Progenitor cell of endocrine pancreas (in vitro differentiated cells): ENCODE results near the gene CPEB3. TPM values are rescaled to one million over a fixed set of nuclear protein-coding genes. Genes with fewer than 3 reads are reported as not detected.
"Not testable (repeated sequence)": the region's sequence is repeated elsewhere in the genome, so short reads cannot be mapped to it uniquely, and the experiment has no call there.

Source experiments
- DNase-seq: peaks from one replicate; pipeline ENCODE4 v3.0.0; 2021; ENCODE audit warnings: low spot score; ENCODE audit not compliant: unreplicated experiment
- H3K27ac Mint-ChIP-seq: 2 replicates; pipeline ENCODE4 v1.8.0; 2021; ENCODE audit warnings: mild to moderate bottlenecking, moderate library complexity, mixed read lengths
- H3K27me3 Mint-ChIP-seq: 2 replicates; pipeline ENCODE4 v1.8.0; 2021; ENCODE audit warnings: mixed read lengths
- H3K36me3 Mint-ChIP-seq: 2 replicates; pipeline ENCODE4 v1.8.0; 2022; ENCODE audit warnings: mixed read lengths; ENCODE audit not compliant: insufficient read depth
- H3K4me1 Mint-ChIP-seq: 2 replicates; pipeline ENCODE4 v1.8.0; 2021; ENCODE audit warnings: low read depth, mixed read lengths
- H3K4me3 Mint-ChIP-seq: 2 replicates; pipeline ENCODE4 v1.8.0; 2021; ENCODE audit warnings: low read depth, mild to moderate bottlenecking, moderate library complexity, mixed read lengths
- H3K9me3 Mint-ChIP-seq: 2 replicates; pipeline ENCODE4 v1.8.0; 2021; ENCODE audit warnings: low read depth, mixed read lengths
- total RNA-seq: library from RNA; stranded (reverse); gene quantifications from 2 replicates; pipeline ENCODE4 v1.2.1, GENCODE V29; 2021
- TF ChIP-seq, protein P1 (sequence below): fragments of 200-600 bp; sonication (generic); IDR thresholded peaks from one replicate; pipeline ENCODE4 v1.5.0; 2021; ENCODE audit warnings: antibody characterized with exemption, mild to moderate bottlenecking; ENCODE audit not compliant: unreplicated experiment

CPEB3 gene
- total RNA-seq, 1 donor from 2014 or later = 2.1 TPM

DNA sequence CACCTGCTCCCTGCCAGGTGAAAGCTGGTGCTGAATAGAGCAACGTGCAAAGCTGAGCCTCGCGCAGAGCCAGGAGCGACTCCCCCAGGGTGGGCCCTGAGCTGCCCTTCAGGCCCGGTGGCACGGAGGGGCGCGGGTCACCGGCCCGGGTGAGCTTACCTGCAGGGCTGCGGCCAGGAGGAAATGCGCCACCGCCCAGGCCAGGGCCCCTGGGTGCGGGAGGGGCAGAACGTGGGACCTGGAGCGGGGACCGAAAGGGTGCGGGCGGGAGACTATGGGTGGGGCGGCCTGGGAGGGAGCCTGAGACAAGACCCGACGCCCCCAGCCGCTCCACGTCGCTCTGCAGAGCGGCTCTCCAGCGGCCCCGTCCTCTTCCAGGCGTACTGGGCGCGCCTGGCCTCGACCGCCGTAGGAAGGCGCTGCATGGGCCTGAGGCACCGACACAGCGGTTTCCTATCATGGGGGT is 245.2 kb downstream of the CPEB3 start:
- TF ChIP-seq, protein P1, sequence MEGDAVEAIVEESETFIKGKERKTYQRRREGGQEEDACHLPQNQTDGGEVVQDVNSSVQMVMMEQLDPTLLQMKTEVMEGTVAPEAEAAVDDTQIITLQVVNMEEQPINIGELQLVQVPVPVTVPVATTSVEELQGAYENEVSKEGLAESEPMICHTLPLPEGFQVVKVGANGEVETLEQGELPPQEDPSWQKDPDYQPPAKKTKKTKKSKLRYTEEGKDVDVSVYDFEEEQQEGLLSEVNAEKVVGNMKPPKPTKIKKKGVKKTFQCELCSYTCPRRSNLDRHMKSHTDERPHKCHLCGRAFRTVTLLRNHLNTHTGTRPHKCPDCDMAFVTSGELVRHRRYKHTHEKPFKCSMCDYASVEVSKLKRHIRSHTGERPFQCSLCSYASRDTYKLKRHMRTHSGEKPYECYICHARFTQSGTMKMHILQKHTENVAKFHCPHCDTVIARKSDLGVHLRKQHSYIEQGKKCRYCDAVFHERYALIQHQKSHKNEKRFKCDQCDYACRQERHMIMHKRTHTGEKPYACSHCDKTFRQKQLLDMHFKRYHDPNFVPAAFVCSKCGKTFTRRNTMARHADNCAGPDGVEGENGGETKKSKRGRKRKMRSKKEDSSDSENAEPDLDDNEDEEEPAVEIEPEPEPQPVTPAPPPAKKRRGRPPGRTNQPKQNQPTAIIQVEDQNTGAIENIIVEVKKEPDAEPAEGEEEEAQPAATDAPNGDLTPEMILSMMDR = no peak
- Mint-ChIP-seq H3K9me3 (peaks cover 3% of the 10 kb centered on the region), H3K4me3 (no peak overlapping the region), H3K36me3 (no peaks in the 10 kb centered on the region), H3K27ac (no peak overlapping the region), H3K27me3 (peaks cover 23% of the 10 kb centered on the region), H3K4me1 (peaks cover 5% of the 10 kb centered on the region)
- no peak for DNase-seq

DNA sequence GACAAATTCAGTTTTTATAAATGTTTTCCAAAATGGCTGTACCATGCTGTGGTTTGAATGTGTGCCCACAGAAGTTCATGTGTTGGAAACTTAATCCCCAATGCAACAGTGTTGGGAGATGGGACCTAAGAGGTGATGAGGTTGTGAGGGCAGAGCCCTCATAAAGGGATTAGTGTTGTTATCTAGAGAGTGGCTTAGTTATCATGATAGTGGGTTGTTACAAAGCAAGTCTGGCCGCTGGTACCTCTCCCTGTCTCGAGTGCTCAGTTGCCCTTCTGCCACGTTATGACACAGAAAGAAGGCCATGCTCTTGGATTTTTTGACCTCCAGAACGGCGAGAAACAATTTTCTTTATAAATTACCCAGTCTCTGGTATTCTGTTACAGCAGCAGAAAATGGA is 248.3 kb downstream of the CPEB3 start:
- H3K4me3 Mint-ChIP-seq = no peak overlapping the region
- H3K4me1 Mint-ChIP-seq = peaks cover 1% of the 10 kb centered on the region

DNA sequence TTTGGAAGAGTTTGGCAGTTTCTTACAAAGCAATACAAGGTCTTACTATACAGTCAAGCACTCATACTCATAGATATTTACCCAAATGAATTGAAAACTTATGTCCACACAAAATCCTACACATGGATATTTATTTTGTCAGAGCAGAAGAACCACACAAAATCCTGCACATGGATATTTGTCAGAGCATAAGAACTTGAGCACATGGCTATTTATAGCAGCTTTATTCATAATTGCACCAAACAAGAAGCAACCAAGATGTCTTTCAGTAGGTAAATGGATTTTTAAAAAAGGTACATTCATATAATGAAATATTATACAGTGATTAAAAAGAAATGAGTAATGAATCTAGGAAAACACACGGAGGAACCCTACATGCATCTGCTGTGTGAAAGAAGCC is 251.9 kb downstream of the CPEB3 start:
- Mint-ChIP-seq H3K4me3 (no peak overlapping the region), H3K9me3 (peaks cover 9% of the 10 kb centered on the region), H3K27me3 (peaks cover 2% of the 10 kb centered on the region), H3K36me3 (peaks cover 28% of the 10 kb centered on the region), H3K4me1 (peaks cover 3% of the 10 kb centered on the region), H3K27ac (no peak overlapping the region)
- TF ChIP-seq, protein P1 = no peak
- no peak for DNase-seq

More for the DNA sequence above, 248.3 kb downstream of the CPEB3 start:
- TF ChIP-seq, protein P1 = no peak
- Mint-ChIP-seq H3K27ac (no peak overlapping the region), H3K36me3 (peaks cover 9% of the 10 kb centered on the region), H3K9me3 (peaks cover 3% of the 10 kb centered on the region), H3K27me3 (peaks cover 23% of the 10 kb centered on the region)
- DNase-seq = no peak

DNA sequence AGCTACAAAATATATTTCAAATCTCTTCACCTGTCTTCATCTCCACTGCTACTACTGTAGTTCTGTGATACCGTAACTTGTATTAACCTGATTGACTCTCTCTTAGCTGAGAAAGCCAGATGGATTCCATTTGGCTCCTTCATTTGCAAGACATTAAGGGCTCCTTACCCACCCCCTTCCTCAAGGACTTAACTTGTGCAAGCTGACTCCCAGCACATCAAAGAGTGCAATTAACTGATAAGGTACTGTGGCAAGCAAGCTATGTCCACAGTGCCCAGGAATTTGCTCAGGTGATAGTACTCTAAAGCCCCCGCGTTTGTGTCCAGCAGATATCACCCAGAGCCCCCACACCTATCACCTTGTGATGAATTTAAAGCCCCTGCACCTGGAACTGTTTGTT is 257.8 kb downstream of the CPEB3 start:
- DNase-seq, H3K9me3 Mint-ChIP-seq, H3K4me3 Mint-ChIP-seq, H3K27me3 Mint-ChIP-seq: not testable (repeated sequence)
- H3K4me1 Mint-ChIP-seq = peaks cover 22% of the 10 kb centered on the region
- H3K36me3 Mint-ChIP-seq = peaks cover 28% of the 10 kb centered on the region
- H3K27ac Mint-ChIP-seq = peak overlapping the region; percentile 34

DNA sequence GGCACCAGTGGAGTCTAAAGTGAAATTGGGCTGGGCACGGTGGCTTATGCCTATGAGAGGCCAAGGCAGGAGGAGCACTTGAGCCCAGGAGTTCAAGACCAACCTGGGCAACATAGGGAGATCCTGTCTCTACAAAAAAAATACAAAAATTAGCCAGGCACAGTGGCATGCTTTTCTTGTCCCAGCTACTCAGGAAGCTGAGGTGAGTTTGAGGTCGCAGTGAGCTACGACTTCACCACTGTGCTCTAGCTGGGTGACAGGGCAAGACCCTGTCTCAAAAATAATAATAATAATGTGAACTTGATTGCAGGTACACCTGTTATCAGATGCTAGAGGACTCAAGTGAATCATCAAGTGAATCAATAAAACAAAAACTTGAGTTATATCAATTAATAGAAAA is 259.3 kb downstream of the CPEB3 start:
- TF ChIP-seq, protein P1 = no peak
- no peak overlapping the region for H3K4me3 Mint-ChIP-seq
- H3K27me3 Mint-ChIP-seq = no peaks in the 10 kb centered on the region
- no peak for DNase-seq
- H3K4me1 Mint-ChIP-seq = peaks cover 35% of the 10 kb centered on the region
- H3K9me3 Mint-ChIP-seq = peaks cover 9% of the 10 kb centered on the region
- peaks cover 27% of the 10 kb centered on the region for H3K36me3 Mint-ChIP-seq
- no peak overlapping the region for H3K27ac Mint-ChIP-seq

DNA sequence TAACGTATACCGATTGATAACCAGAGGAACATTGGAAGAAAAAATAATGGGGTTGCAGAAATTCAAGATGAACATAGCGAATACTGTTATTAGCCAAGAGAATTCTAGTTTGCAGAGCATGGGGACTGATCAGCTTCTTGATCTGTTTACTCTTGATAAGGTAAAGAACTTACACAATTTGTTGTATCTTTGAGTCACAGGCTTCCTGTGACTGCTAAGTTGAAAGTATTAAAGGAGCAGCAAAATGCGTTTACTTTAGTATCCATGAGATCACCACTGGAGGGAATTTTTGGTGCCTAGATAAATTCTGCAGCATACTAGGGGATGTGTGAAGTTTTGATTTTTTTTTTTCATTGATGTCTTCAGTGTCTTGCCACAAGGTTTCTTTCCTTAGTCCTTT is 263.7 kb downstream of the CPEB3 start:
- Mint-ChIP-seq H3K36me3 (peaks cover 31% of the 10 kb centered on the region), H3K9me3 (no peaks in the 10 kb centered on the region), H3K27ac (no peak overlapping the region), H3K4me3 (no peak overlapping the region), H3K4me1 (peaks cover 21% of the 10 kb centered on the region), H3K27me3 (no peaks in the 10 kb centered on the region)
- DNase-seq = no peak
- TF ChIP-seq, protein P1 = no peak

DNA sequence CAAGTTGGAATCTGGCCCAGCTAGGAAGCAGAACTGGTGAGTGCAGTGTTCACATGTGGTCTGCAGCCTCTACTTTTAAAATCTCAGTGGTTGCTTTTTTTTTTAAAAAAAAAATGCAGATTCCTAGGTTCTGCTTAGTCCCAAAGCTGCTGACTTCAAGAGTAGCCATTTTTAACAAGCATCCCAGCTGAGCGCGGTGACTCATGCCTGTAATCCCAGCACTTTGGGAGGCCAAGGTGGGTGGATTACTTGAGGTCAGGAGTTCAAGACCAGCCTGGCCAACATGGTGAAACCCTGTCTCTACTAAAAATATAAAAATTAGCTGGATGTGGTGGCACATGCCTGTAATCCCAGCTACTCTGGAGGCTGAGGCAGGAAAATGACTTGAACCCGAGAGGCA is 265.5 kb downstream of the CPEB3 start:
- not testable (repeated sequence) for H3K27me3 Mint-ChIP-seq, H3K4me3 Mint-ChIP-seq, H3K27ac Mint-ChIP-seq, DNase-seq, H3K9me3 Mint-ChIP-seq
- H3K36me3 Mint-ChIP-seq = peaks cover 39% of the 10 kb centered on the region
- H3K4me1 Mint-ChIP-seq = peaks cover 28% of the 10 kb centered on the region
